Caco-2 (cell line): Measurements from ENCODE around the gene CCR9. TPM values are rescaled to one million over a fixed set of nuclear protein-coding genes. Genes with fewer than 3 reads are reported as not detected.

Experiments used
- BruUV-seq: library from RNA; stranded (reverse); fragments of 400-500 nt; replicated peaks from 2 replicates; lab custom pipeline; 2021; lab: Mats Ljungman, UMichigan
- CTCF ChIA-PET: fragments of 300-600 bp; sonication (Branson Sonifier 250); formaldehyde crosslinking; loops from one replicate; lab custom pipeline; 2022; ENCODE audit warnings: antibody characterized with exemption; lab: Charles Lee
- POLR2A ChIA-PET: fragments of 300-600 bp; sonication (Branson Sonifier 250); formaldehyde crosslinking; loops from one replicate; lab custom pipeline; 2022; ENCODE audit warnings: antibody characterized with exemption; lab: Charles Lee
- DNase-seq, 2 experiments: peaks; one replicate each; pipeline versions ENCODE4 v3.0.0 to v3.0.0-alpha.2; 2020 to 2022
- H3K27me3 ChIP-seq: replicated peaks from 2 replicates; pipeline ENCODE4 v1.6.0; 2011; ENCODE audit warnings: low read length; ENCODE audit not compliant: control insufficient read depth, insufficient read depth
- H3K36me3 ChIP-seq: 2 replicates; pipeline ENCODE4 v1.5.1; 2011; ENCODE audit warnings: low read length; ENCODE audit not compliant: control insufficient read depth, insufficient read depth
- H3K4me1 ChIP-seq: fragments of 250-450 bp; sonication (Bioruptor Pico); 2 replicates; pipeline ENCODE4 v1.5.1; 2020; ENCODE audit warnings: mild to moderate bottlenecking
- H3K4me3 ChIP-seq: 2 replicates; pipeline ENCODE4 v1.5.1; 2011; ENCODE audit warnings: low read depth, mild to moderate bottlenecking, control low read depth, low read length
- H3K9me3 ChIP-seq: fragments of 250-450 bp; sonication (Bioruptor Pico); 2 replicates; pipeline ENCODE4 v1.5.1; 2020; ENCODE audit warnings: mild to moderate bottlenecking, moderate library complexity
- H3K27ac Mint-ChIP-seq: one replicate; pipeline ENCODE4 v1.8.0; 2022; ENCODE audit warnings: mixed read lengths; ENCODE audit not compliant: unreplicated experiment
- H3K27me3 Mint-ChIP-seq: one replicate; pipeline ENCODE4 v1.8.0; 2022; ENCODE audit warnings: mixed read lengths; ENCODE audit not compliant: insufficient read depth, unreplicated experiment
- H3K36me3 Mint-ChIP-seq: one replicate; pipeline ENCODE4 v1.8.0; 2022; ENCODE audit warnings: mild to moderate bottlenecking, mixed read lengths; ENCODE audit not compliant: insufficient read depth, unreplicated experiment
- H3K4me1 Mint-ChIP-seq: one replicate; pipeline ENCODE4 v1.8.0; 2022; ENCODE audit warnings: low read depth, mixed read lengths; ENCODE audit not compliant: unreplicated experiment
- H3K4me3 Mint-ChIP-seq: one replicate; pipeline ENCODE4 v1.8.0; 2022; ENCODE audit warnings: mild to moderate bottlenecking, moderate library complexity, mixed read lengths; ENCODE audit not compliant: unreplicated experiment
- H3K9me3 Mint-ChIP-seq: one replicate; pipeline ENCODE4 v1.8.0; 2022; ENCODE audit warnings: mixed read lengths; ENCODE audit not compliant: unreplicated experiment
- CTCF ChIP-seq, 2 experiments: fragments of 200-600 bp in 1 of 2; IDR thresholded peaks; 1 replicate in 1 of 2; 2 replicates in 1 of 2; pipeline versions ENCODE4 v1.5.1 to v1.8.0; 2011 to 2022; ENCODE audit warnings: antibody characterized with exemption in 1 of 2, control low read depth in 1 of 2, inconsistent platforms in 1 of 2, low read depth in 1 of 2, low read length in 1 of 2, mild to moderate bottlenecking in 1 of 2, moderate library complexity in 1 of 2; ENCODE audit not compliant: insufficient read depth in 1 of 2, severe bottlenecking in 1 of 2, unreplicated experiment in 1 of 2
- intact Hi-C: fragments of 100-400 bp; cut with micrococcal nuclease; formaldehyde crosslinking; loops from one replicate; pipeline ENCODE4 v1.10.0; 2022; ENCODE audit not compliant: unreplicated experiment
- total RNA-seq: library from RNA; stranded (reverse); gene quantifications from 2 replicates; pipeline ENCODE4 v1.2.3, GENCODE V29; 2022

Gene CCR9
- total RNA-seq, 1 experiment from 2014 or later = not detected

- no peak for TF ChIP-seq CTCF (IDR thresholded peaks at IDR 0.05; ENCODE audit: insufficient read depth in 1 of 2, low read depth in 1 of 2, low read length in 1 of 2, severe bottlenecking in 1 of 2, unreplicated experiment in 1 of 2)
- no peaks in the 10 kb centered on the region for H3K36me3 ChIP-seq
- CTCF ChIA-PET = no interaction called here
These were observed 22.4 kb downstream of the CCR9 start for GRCh38 chr3:45908761-45909160.

GRCh38 chr3:45909542-45909941, 23.2 kb downstream of the CCR9 start:
- H3K4me3 Mint-ChIP-seq = no peak overlapping the region
- CTCF ChIA-PET = no interaction called here
- no TSS peak for BruUV-seq

More at GRCh38 chr3:45908761-45909160, 22.4 kb downstream of the CCR9 start:
- H3K4me3 Mint-ChIP-seq = no peak overlapping the region
- no peaks in the 10 kb centered on the region for H3K4me1 ChIP-seq
- H3K4me3 ChIP-seq = no peak overlapping the region
- H3K27me3 Mint-ChIP-seq = peaks cover 3% of the 10 kb centered on the region
- H3K27me3 ChIP-seq = no peaks in the 10 kb centered on the region
- H3K9me3 Mint-ChIP-seq = peaks cover 9% of the 10 kb centered on the region
- H3K27ac Mint-ChIP-seq = no peak overlapping the region
- BruUV-seq = no TSS peak
- H3K36me3 Mint-ChIP-seq = no peaks in the 10 kb centered on the region
- POLR2A ChIA-PET = no interaction called here
- H3K4me1 Mint-ChIP-seq = peaks cover 7% of the 10 kb centered on the region
- DNase-seq = no peak
- intact Hi-C loops = no loop called here
- H3K9me3 ChIP-seq = no peaks in the 10 kb centered on the region

GRCh38 chr3:45910892-45911291, 24.5 kb downstream of the CCR9 start:
- H3K36me3 ChIP-seq = no peaks in the 10 kb centered on the region
- H3K4me3 Mint-ChIP-seq = no peak overlapping the region
- H3K27me3 Mint-ChIP-seq = peaks cover 3% of the 10 kb centered on the region
- H3K27ac Mint-ChIP-seq = no peak overlapping the region
- ChIA-PET CTCF (no interaction called here), POLR2A (no interaction called here)
- no peaks in the 10 kb centered on the region for H3K36me3 Mint-ChIP-seq
- H3K4me1 ChIP-seq = no peaks in the 10 kb centered on the region
- H3K4me3 ChIP-seq = no peak overlapping the region
- intact Hi-C loops = no loop called here
- H3K4me1 Mint-ChIP-seq = peaks cover 7% of the 10 kb centered on the region
- peaks cover 9% of the 10 kb centered on the region for H3K9me3 Mint-ChIP-seq
- no peak for TF ChIP-seq CTCF (IDR thresholded peaks at IDR 0.05; ENCODE audit: insufficient read depth in 1 of 2, low read depth in 1 of 2, low read length in 1 of 2, severe bottlenecking in 1 of 2, unreplicated experiment in 1 of 2)
- DNase-seq = no peak
- no TSS peak for BruUV-seq
- H3K9me3 ChIP-seq = no peaks in the 10 kb centered on the region
- H3K27me3 ChIP-seq = no peaks in the 10 kb centered on the region

More at GRCh38 chr3:45909542-45909941, 23.2 kb downstream of the CCR9 start:
- H3K4me1 ChIP-seq = no peaks in the 10 kb centered on the region
- Mint-ChIP-seq H3K36me3 (no peaks in the 10 kb centered on the region), H3K9me3 (peaks cover 9% of the 10 kb centered on the region), H3K4me1 (peaks cover 7% of the 10 kb centered on the region), H3K27me3 (peaks cover 3% of the 10 kb centered on the region), H3K27ac (no peak overlapping the region)
- no peaks in the 10 kb centered on the region for H3K36me3 ChIP-seq
- intact Hi-C loops = no loop called here
- H3K9me3 ChIP-seq = no peaks in the 10 kb centered on the region
- no peak for DNase-seq
- POLR2A ChIA-PET = no interaction called here
- H3K4me3 ChIP-seq = no peak overlapping the region
- TF ChIP-seq CTCF (IDR thresholded peaks at IDR 0.05; ENCODE audit: insufficient read depth in 1 of 2, low read depth in 1 of 2, low read length in 1 of 2, severe bottlenecking in 1 of 2, unreplicated experiment in 1 of 2) = no peak
- H3K27me3 ChIP-seq = no peaks in the 10 kb centered on the region
